ENCODE data around the gene TEX52. TPM values are rescaled to one million over a fixed set of nuclear protein-coding genes. Genes with fewer than 3 reads are reported as not detected.

The TEX52 gene
- total and polyA plus RNA-seq, 2 of the 8 experiments (the other 6 are each of a cell fraction or from before 2014, with no cell fraction given): not detected

DNA sequence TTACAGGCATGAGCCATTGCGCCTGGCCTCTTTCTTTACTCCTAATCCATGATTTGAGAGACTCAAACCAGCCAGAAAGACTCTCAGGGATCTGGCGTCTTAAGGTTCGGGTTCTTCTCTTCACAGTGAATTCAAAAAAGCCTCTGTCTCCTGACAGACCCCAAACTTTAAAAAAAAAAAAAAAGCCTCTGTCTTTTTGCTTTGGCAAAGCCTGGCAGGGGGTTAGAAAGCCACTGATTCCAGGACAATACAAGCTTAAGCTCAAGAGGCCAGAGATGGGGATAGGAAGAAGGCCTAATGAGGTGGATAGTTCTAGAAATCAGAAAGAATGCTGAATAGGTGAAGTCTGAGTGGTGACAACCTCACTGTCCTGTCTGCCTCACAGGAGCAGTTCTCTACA, 30.8 kb downstream of the TEX52 start (continued):
- TF ChIP-seq RNF2 (IDR thresholded peaks at IDR 0.05; ENCODE audit: borderline replicate concordance, low read depth, low read length, missing control alignments, poor library complexity, severe bottlenecking) (no peak), ZNF274 (IDR thresholded peaks at IDR 0.05; ENCODE audit: borderline replicate concordance, extremely low read depth, low read length) (no peak), BRCA1 (IDR thresholded peaks at IDR 0.05; ENCODE audit: low read depth, low read length) (no peak)
